ENCODE measurements around the gene OR5M11. TPM values are rescaled to one million over a fixed set of nuclear protein-coding genes. Genes with fewer than 3 reads are reported as not detected.
"Not testable (repeated sequence)": the region's sequence is repeated elsewhere in the genome, so short reads cannot be mapped to it uniquely, and the experiment has no call there.

OR5M11 gene
- not detected in 2 replicates for total RNA-seq

- no peak for DNase-seq (ENCODE audit: extremely low read depth, low read depth, low spot score)
These were observed at the start of gene OR5M11 for GRCh38 chr11:56543157-56543556. Gene OR5M11, minus strand, starts transcription at chr11:56543257. Its CDS starts 0 bp downstream, at chr11:56543257.

- not testable (repeated sequence) for DNase-seq (ENCODE audit: extremely low read depth, low read depth, low spot score)
These were observed 49.1 kb upstream of the OR5M11 start for GRCh38 chr11:56592088-56592717.

- DNase-seq (ENCODE audit: extremely low read depth, low read depth, low spot score), result no peak
These were observed 34.6 kb upstream of the OR5M11 start, which contains the start of gene OR5M10 for GRCh38 chr11:56577621-56578020. Gene OR5M10, minus strand, starts transcription at chr11:56577721. Its CDS starts 0 bp downstream, at chr11:56577721.

GRCh38 chr11:56558574-56558973 is 15.5 kb upstream of the OR5M11 start:
- DNase-seq (ENCODE audit: extremely low read depth, low read depth, low spot score), result no peak

GRCh38 chr11:56554691-56555090 is 11.6 kb upstream of the OR5M11 start:
- DNase-seq (ENCODE audit: extremely low read depth, low read depth, low spot score), result not testable (repeated sequence)

DNA sequence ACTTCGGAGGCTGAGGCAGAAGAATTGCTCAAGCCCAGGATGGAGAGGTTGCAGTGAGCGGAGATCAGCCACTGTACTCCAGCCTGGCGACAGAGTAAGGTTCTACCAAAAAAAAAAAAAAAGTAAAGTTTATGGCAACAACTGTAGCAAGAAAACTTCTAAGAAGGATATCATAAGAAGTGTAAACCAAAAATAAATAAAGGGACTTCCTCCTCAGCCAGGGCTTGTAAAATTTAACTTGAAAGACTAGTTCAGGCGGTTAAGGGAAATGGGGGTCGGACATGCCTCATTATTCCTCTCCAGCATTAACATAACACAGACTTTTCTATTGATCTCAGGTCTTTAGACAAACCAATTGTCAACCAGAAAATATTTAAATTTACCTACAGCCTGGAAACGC is 2.5 kb upstream of the OR5M11 start:
- DNase-seq (ENCODE audit: extremely low read depth, low read depth, low spot score), result no peak

DNA sequence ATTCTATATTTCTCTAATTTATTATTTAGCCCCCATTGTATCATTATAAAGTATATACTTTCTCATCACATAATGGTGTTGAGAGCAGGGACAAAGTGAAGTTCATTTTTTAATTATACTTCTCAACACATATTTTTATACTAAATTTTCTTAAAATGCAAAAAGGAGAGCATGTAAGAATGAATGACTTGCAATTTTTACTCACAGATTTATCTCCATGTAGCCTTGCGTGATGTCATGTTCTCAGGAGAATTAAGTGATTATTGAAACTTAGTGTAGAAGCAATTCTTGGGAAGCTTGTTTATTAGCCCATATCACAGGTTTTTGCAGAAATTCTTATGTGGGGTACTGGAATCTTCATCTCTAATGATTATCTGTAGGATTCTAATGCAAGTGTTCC is 682 bp upstream of the OR5M11 start:
- DNase-seq (ENCODE audit: extremely low read depth, low read depth, low spot score), result no peak

DNA sequence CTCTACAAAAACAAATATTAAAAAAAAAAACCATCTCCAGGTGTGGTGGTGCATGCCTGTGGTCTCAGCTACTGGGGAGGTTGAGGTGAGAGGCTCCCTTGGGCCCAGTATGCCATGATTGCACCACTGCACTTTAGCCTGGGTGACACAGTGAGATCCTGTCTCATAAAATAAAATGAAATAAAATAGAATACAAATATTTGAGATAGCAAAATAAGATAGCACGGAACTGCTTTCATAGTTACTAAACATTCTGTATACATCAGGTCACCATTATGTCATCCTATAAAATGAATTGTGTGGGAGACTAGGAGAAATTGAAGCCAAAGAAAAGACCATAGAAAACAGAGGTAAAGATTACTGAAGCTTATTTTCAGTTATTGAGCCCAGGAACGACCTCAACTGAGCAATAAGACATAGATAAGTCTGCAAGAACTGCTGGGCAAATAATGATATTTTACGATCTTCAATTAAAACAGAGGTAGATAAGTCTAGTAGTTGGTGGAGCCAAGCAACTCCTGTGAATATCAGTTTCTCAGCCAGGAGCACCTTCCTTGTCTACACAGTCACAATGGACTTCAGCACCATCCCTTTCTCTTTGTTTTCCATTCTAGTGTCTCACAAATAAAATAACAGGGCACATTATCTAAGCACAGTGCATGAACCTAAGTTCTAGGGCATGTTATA is 9.9 kb downstream of the OR5M11 start:
- no peak for DNase-seq (ENCODE audit: extremely low read depth, low read depth, low spot score)

GRCh38 chr11:56531856-56532255 is 11.2 kb downstream of the OR5M11 start:
- no peak for DNase-seq (ENCODE audit: extremely low read depth, low read depth, low spot score)

- no peak for DNase-seq (ENCODE audit: extremely low read depth, low read depth, low spot score)
These were observed 21.0 kb downstream of the OR5M11 start for GRCh38 chr11:56522008-56522407.

- no peak for DNase-seq (ENCODE audit: extremely low read depth, low read depth, low spot score)
These were observed 29.8 kb downstream of the OR5M11 start for GRCh38 chr11:56513280-56513679.

DNA sequence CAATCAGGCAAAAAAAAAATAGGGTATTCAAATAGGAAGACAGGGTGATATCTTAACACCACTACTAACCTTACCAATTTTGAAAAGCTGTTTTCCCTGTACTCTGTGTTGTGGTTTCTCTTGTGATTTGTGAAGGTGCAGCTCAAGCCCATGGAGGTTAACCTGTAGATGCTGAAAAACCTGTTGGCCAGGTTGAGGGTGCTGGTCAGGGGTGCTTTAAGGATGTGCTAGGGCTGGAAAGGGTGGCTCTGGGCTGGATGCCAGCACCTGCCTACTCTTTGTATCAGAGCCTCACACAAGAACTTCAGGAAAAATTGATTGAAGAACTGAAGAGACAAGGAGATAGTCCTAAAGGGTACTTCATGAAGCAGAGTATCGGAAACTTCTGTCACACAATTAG is 33.6 kb downstream of the OR5M11 start:
- DNase-seq (ENCODE audit: extremely low read depth, low read depth, low spot score), result no peak

GRCh38 chr11:56497010-56497409 is 46.0 kb downstream of the OR5M11 start:
- no peak for DNase-seq (ENCODE audit: extremely low read depth, low read depth, low spot score)

DNA sequence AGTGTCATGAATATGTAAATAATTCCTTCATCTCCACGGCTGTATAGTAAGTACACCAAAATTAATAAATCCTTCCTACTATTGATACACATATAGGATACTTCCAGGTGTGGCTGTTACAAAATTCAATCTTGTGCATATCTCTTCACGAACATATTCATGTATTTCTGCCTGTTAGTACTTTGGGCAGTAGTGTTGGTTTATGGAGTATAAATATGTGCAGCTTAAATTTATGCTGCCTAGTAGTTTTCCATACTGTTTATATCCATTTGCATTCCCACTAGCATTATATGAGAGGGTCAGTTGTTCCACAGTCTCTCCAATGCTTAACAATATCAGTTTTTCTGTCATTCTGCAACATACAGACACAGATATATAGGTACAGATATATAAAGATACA is 47.9 kb downstream of the OR5M11 start:
- no peak for DNase-seq (ENCODE audit: extremely low read depth, low read depth, low spot score)

Other genes starting within 250 kb of the OR5M11 start
- not detected in 2 replicates for gene OR8K3, start 228.1 kb downstream of the OR5M11 start, total RNA-seq
- not detected in 2 replicates for gene OR8K1, start 197.2 kb downstream of the OR5M11 start, total RNA-seq
- not detected in 2 replicates for gene OR8J1, start 189.0 kb downstream of the OR5M11 start, total RNA-seq
- not detected in 2 replicates for gene OR8U1, start 167.6 kb downstream of the OR5M11 start, total RNA-seq
- gene OR5AL1, start 130.6 kb downstream of the OR5M11 start, total RNA-seq, result not detected in 2 replicates
- not detected in 2 replicates for gene OR5M3, start 69.9 kb downstream of the OR5M11 start, total RNA-seq
- not detected in 2 replicates for gene OR5M8, start 51.9 kb downstream of the OR5M11 start, total RNA-seq
- gene OR5M10, start 34.5 kb upstream of the OR5M11 start, total RNA-seq, result not detected in 2 replicates
- gene OR5M1, start 71.6 kb upstream of the OR5M11 start, total RNA-seq, result not detected in 2 replicates
- gene OR5AP2, start 99.2 kb upstream of the OR5M11 start, total RNA-seq, result not detected in 2 replicates
- gene OR5AR1, start 120.4 kb upstream of the OR5M11 start, total RNA-seq, result not detected in 2 replicates
- gene OR9G1, start 155.8 kb upstream of the OR5M11 start, total RNA-seq, result not detected in 2 replicates
- not detected in 2 replicates for gene OR9G4, start 205.4 kb upstream of the OR5M11 start, total RNA-seq